Stimulated activated CD4-positive, alpha-beta T cell treated with anti-CD3 and anti-CD28 coated beads, TNF-alpha, amount 100 ng/mL, for 1 hour (primary cell): ENCODE data around the gene SVIL.
"Not testable (repeated sequence)": the region's sequence is repeated elsewhere in the genome, so short reads cannot be mapped to it uniquely, and the experiment has no call there.

ENCODE experiments used
- DNase-seq, 3 donors: peaks; one replicate each; pipeline ENCODE4 v3.0.0-alpha.2; 2020; ENCODE audit warnings: low read depth in 3 of 3, low spot score in 1 of 3

SVIL gene

GRCh38 chr10:29546773-29547313 is 87.9 kb downstream of the SVIL start:
- no peak for DNase-seq

GRCh38 chr10:29545122-29545521 is 89.6 kb downstream of the SVIL start:
- DNase-seq = no peak

GRCh38 chr10:29543715-29544114 is 91.1 kb downstream of the SVIL start:
- no peak for DNase-seq

GRCh38 chr10:29542723-29543122 is 92.0 kb downstream of the SVIL start:
- no peak for DNase-seq

GRCh38 chr10:29541422-29542210 is 93.2 kb downstream of the SVIL start:
- no peak for DNase-seq

GRCh38 chr10:29540016-29540415 is 94.8 kb downstream of the SVIL start:
- DNase-seq = no peak

GRCh38 chr10:29539412-29539811 is 95.4 kb downstream of the SVIL start:
- no peak for DNase-seq

- no peak for DNase-seq
Measured at GRCh38 chr10:29537799-29538198, 97.0 kb downstream of the SVIL start.

- not testable (repeated sequence) for DNase-seq
Measured at GRCh38 chr10:29536691-29537090, 98.1 kb downstream of the SVIL start.

GRCh38 chr10:29535778-29536453 is 98.9 kb downstream of the SVIL start:
- DNase-seq = no peak

- DNase-seq = no peak
Measured at GRCh38 chr10:29535012-29535777, 99.6 kb downstream of the SVIL start.

- DNase-seq = no peak
Measured at GRCh38 chr10:29534590-29534989, 100.2 kb downstream of the SVIL start.

GRCh38 chr10:29533696-29534285 is 101.0 kb downstream of the SVIL start:
- no peak for DNase-seq

GRCh38 chr10:29533046-29533445 is 101.7 kb downstream of the SVIL start:
- DNase-seq = no peak

- DNase-seq = no peak
Measured at GRCh38 chr10:29532256-29532878, 102.4 kb downstream of the SVIL start.

GRCh38 chr10:29530112-29530976 is 104.4 kb downstream of the SVIL start:
- DNase-seq = no peak

- no peak for DNase-seq
Measured at GRCh38 chr10:29529146-29529545, 105.6 kb downstream of the SVIL start.

GRCh38 chr10:29525762-29526161 is 109.0 kb downstream of the SVIL start:
- DNase-seq = no peak

GRCh38 chr10:29524720-29525119 is 110.1 kb downstream of the SVIL start:
- DNase-seq = no peak

- DNase-seq = no peak
Measured at GRCh38 chr10:29524294-29524693, 110.5 kb downstream of the SVIL start.
